Stomach (tissue), 4 donors: ENCODE measurements around the gene ZNF747.

Source experiments
- POLR2A ChIP-seq, 4 donors: fragments of 450-650 bp; IDR thresholded peaks; one replicate each; pipeline ENCODE4 v1.6.1; 2016; ENCODE audit warnings: antibody characterized with exemption in 4 of 4, control low read depth in 2 of 4, mild to moderate bottlenecking in 1 of 4, moderate library complexity in 1 of 4
- POLR2AphosphoS5 ChIP-seq, 3 donors: sonication (generic); formaldehyde crosslinking; IDR thresholded peaks; one replicate each; pipeline ENCODE4 v1.6.1; 2016; ENCODE audit warnings: antibody characterized with exemption in 3 of 3
- TF ChIP-seq, protein P1 (sequence below), 7 experiments: fragments of 450-650 bp in 4 of 7; fragments of 200-600 bp in 3 of 7; sonication (generic) in 3 of 7; IDR thresholded peaks; one replicate each; pipeline ENCODE4 v1.5.1; 2016 to 2019; ENCODE audit warnings: antibody characterized with exemption in 7 of 7, control low read depth in 2 of 7, mild to moderate bottlenecking in 1 of 7

DNA sequence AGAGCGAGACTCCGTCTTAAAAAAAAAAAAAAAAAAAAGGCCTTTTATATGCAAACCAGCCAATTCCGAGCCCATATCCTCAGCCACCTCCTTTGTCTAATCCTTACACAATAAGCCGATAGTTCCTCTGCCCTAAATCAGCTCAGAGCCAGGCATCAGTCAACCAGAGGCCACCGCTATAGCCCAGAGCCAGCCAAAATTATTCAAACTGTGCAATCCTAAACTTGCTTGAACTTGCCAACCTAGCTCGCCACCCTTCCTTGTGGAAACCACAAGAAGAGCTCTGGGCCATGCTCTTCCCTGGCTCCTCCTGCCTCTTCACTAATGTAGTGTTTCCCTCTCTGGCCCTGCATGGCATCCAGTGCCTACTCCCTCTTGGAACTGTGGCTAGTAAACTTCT lies 44.4 kb downstream of the ZNF747 start:
- TF ChIP-seq, protein P1, sequence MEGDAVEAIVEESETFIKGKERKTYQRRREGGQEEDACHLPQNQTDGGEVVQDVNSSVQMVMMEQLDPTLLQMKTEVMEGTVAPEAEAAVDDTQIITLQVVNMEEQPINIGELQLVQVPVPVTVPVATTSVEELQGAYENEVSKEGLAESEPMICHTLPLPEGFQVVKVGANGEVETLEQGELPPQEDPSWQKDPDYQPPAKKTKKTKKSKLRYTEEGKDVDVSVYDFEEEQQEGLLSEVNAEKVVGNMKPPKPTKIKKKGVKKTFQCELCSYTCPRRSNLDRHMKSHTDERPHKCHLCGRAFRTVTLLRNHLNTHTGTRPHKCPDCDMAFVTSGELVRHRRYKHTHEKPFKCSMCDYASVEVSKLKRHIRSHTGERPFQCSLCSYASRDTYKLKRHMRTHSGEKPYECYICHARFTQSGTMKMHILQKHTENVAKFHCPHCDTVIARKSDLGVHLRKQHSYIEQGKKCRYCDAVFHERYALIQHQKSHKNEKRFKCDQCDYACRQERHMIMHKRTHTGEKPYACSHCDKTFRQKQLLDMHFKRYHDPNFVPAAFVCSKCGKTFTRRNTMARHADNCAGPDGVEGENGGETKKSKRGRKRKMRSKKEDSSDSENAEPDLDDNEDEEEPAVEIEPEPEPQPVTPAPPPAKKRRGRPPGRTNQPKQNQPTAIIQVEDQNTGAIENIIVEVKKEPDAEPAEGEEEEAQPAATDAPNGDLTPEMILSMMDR (IDR thresholded peaks at IDR 0.05) = no peak
- TF ChIP-seq POLR2AphosphoS5 (IDR thresholded peaks at IDR 0.05) = no peak
- no peak for TF ChIP-seq POLR2A (IDR thresholded peaks at IDR 0.05)
